ENCODE measurements around the gene SGSM2.

Gene SGSM2

DNA sequence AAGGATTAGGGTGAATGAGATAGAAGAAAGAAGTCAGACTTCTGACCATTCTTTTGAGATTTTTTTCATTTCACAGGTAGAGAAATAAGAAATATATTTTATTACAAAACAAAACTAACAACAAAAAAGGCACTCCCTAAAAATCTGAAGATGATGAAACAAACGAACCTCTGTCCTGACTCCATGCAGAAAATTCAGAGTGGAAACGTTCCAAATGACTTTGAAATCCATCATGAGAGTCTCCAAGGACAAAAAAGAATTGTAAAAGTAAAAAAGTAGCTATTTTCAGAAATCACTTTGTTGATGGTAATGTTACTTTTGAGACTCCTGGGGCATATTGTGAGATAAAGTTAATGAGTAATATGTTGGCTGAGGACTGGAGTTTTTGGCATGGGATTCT lies 89.9 kb downstream of the SGSM2 start:
- DNase-seq = no peak

DNA sequence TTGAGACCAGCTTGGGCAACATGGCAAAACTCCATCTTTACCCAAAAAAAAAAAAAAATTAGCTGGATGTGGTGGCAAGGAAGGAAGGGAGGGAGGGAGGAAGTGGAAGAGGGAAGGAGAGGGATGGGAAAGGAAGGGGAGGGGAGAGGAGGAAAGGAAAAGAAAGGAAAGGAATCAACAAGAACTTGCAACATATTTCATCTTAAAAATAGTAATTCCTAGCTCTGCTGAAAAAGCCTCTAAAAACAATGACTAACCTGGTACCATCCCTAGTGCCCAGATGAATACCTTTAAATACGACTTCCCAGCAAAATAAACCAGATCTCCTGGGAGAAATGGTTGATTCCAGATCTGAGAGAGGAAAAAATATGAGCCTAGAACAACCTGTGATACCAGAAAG lies 90.6 kb downstream of the SGSM2 start:
- no peak for DNase-seq

Measured in right forelimb (tissue), 1 donor.